GM21576 (cell line): Measurements from ENCODE around the gene PRKCH.
"Not testable (repeated sequence)": the region's sequence is repeated elsewhere in the genome, so short reads cannot be mapped to it uniquely, and the experiment has no call there.

Experiments used
- ATAC-seq: cut with Tn5 transposase; IDR thresholded peaks from one replicate; pipeline ENCODE4 v1.9.1; 2021; ENCODE audit warnings: mild to moderate bottlenecking, moderate library complexity; ENCODE audit not compliant: unreplicated experiment

The PRKCH gene

GRCh38 chr14:61304688-61305087 is 16.7 kb upstream of the PRKCH start:
- no peak for ATAC-seq

- ATAC-seq = no peak
Observed at GRCh38 chr14:61308198-61308597, 13.2 kb upstream of the PRKCH start.

GRCh38 chr14:61308701-61309100 is 12.7 kb upstream of the PRKCH start:
- not testable (repeated sequence) for ATAC-seq

GRCh38 chr14:61315313-61315712 is 6.1 kb upstream of the PRKCH start:
- no peak for ATAC-seq

- ATAC-seq = no peak
Observed at GRCh38 chr14:61319086-61319485, 2.3 kb upstream of the PRKCH start.

GRCh38 chr14:61319706-61320105 is 1.7 kb upstream of the PRKCH start:
- no peak for ATAC-seq

GRCh38 chr14:61320170-61320569 is 1.2 kb upstream of the PRKCH start:
- not testable (repeated sequence) for ATAC-seq

- ATAC-seq = no peak
Observed at GRCh38 chr14:61320806-61321384, 484 bp upstream of the PRKCH start.

GRCh38 chr14:61322011-61322798 is 826 bp downstream of the PRKCH start:
- no peak for ATAC-seq

- ATAC-seq = no peak
Observed at GRCh38 chr14:61322799-61323290, 1.5 kb downstream of the PRKCH start.

GRCh38 chr14:61323970-61324369 is 2.6 kb downstream of the PRKCH start:
- no peak for ATAC-seq

GRCh38 chr14:61325166-61325565 is 3.8 kb downstream of the PRKCH start:
- ATAC-seq = no peak

GRCh38 chr14:61326146-61326545 is 4.8 kb downstream of the PRKCH start:
- ATAC-seq = no peak

GRCh38 chr14:61326847-61327246 is 5.5 kb downstream of the PRKCH start:
- no peak for ATAC-seq

- ATAC-seq = no peak
Observed at GRCh38 chr14:61328626-61329262, 7.4 kb downstream of the PRKCH start.

- no peak for ATAC-seq
Observed at GRCh38 chr14:61329478-61330051, 8.2 kb downstream of the PRKCH start.

- ATAC-seq = no peak
Observed at GRCh38 chr14:61330511-61330910, 9.1 kb downstream of the PRKCH start.

- ATAC-seq = no peak
Observed at GRCh38 chr14:61331992-61332657, 10.7 kb downstream of the PRKCH start.

GRCh38 chr14:61332658-61333029 is 11.3 kb downstream of the PRKCH start:
- no peak for ATAC-seq

- no peak for ATAC-seq
Observed at GRCh38 chr14:61333087-61333486, 11.7 kb downstream of the PRKCH start.

- ATAC-seq = no peak
Observed at GRCh38 chr14:61334197-61334701, 12.9 kb downstream of the PRKCH start.
